IPS-18c (cell line): ENCODE results near the gene GFRA1.

ENCODE experiments used
- H3K4me3 ChIP-seq: 2 replicates; pipeline ENCODE4 v1.7.0; 2013; ENCODE audit warnings: low read depth, mild to moderate bottlenecking, low read length, moderate library complexity; ENCODE audit not compliant: insufficient read depth
- H3K9me3 ChIP-seq: one replicate; pipeline ENCODE4 v1.6.1; 2013; ENCODE audit warnings: mild to moderate bottlenecking, low read length, moderate library complexity; ENCODE audit not compliant: control insufficient read depth, insufficient read depth

GFRA1 gene

DNA sequence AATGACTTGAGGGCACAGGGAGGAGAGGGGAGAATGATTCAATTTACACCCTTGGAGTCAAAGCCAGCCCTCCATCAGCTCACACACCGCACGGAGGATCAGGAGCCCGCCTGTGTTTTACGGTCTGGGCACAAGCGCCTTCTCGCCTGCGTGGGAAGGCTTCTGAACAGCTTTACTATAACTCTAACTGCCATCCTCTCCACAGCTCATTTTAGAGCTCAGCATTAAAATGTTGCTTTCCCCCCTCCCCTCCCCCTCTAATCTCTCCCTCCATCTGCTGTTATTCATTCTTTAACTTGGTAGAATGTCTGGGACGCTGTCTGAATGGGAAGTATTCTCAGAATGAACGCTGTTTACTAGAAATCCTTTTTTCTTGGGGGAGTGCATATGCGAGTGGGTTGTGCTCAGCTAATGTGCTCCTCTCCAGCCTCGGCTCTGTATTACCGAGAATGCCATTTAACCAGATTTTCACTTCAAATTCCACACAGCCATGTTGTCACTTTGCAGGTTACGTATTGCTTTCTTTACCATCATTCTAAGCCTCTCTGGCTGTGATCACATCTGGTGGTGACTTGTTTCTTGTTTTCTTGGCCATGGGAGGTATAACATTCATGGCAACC lies 140.1 kb downstream of the GFRA1 start:
- H3K9me3 ChIP-seq: no peaks in the 10 kb centered on the region
- no peak overlapping the region for H3K4me3 ChIP-seq

DNA sequence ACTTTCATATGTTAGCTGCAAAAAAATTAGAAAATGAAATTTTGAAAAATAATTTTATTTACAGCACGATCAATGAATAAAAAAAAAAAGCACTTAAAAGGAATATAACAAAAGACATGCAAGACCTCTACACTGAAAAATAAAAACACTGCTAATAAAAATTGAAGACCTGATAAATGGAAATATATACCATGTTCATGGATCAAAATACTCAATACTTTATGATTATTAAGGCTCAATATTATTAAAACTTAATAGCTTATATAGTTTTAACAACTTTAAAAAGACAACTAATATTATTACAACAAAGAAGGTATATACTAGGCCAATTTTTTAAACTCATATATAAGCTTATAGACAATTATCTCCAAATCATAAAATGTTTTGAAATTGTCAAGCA lies 143.0 kb downstream of the GFRA1 start:
- no peak overlapping the region for H3K4me3 ChIP-seq
- no peaks in the 10 kb centered on the region for H3K9me3 ChIP-seq

DNA sequence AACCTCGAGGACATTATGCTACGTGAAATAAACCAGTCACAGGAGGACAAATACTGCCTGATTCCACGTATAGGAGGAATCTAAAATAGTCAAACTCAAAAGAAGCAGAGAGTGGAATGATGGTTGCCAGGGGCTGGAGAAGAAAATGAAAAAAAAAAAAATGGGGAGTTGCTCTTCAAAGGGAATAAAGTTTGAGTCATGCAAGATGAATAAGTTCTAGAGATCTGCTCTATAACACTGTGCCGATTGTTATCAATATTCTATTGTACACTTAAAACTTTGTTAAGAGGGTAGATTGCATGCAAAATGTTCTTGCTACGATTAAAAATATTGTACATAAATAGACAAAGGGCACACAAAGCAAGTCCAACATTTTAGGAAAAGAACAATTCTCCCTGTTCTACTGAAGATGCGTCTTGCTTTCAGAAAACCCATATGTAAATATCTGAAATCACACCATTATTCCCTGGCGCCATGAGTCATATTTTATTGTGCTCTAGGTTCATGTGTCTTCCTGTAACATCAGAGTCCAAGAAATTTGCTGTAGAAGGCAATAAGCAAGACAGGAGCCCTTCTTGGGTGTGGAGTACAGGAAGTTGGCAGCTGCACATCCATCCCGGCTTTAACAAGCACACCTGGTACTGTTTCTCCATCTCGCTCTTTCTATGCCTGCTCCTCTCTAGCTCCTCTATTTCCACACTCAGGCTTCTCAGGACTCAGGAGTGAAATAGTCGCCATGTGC lies 145.9 kb downstream of the GFRA1 start:
- no peaks in the 10 kb centered on the region for H3K9me3 ChIP-seq
- no peak overlapping the region for H3K4me3 ChIP-seq

DNA sequence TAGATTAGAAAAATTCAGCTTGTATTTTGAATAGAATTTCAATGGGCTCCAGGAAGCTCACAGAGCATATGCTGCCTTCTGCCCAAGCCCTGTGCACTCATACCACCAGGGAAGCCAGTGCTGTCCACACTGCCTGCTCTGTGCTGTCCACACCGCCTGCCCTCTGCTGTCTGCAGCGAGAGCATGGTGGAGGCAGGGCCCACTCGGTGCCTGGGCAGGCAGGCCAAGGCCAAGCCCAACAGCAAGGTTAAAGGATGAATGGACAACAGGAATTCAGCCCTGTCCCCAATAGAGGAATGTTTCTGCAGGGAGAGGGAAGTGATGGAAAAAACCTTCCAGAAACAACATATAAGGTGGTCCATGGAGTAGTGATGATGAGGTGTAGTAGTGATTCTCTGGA lies 146.8 kb downstream of the GFRA1 start:
- H3K9me3 ChIP-seq: no peaks in the 10 kb centered on the region
- H3K4me3 ChIP-seq: no peak overlapping the region

DNA sequence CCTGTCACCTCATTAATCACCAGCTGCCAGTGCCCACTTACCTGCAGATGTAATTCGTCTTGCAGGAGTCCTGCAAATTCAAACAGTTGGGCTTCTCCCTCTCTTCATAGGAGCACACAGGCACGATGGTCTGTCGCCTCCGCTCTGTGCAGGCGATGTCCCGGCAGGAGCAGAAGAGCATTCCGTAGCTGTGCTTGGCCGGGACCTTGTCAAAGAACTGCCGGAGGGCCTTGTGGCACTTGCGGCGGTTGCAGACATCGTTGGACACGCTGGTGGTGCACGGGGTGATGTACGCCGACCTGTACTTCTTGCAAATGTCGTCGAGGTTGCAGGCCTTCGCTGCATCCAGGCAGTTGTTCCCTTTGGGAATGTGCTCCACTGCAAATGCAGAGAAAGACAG lies 147.8 kb downstream of the GFRA1 start:
- no peak overlapping the region for H3K4me3 ChIP-seq
- H3K9me3 ChIP-seq: no peaks in the 10 kb centered on the region

DNA sequence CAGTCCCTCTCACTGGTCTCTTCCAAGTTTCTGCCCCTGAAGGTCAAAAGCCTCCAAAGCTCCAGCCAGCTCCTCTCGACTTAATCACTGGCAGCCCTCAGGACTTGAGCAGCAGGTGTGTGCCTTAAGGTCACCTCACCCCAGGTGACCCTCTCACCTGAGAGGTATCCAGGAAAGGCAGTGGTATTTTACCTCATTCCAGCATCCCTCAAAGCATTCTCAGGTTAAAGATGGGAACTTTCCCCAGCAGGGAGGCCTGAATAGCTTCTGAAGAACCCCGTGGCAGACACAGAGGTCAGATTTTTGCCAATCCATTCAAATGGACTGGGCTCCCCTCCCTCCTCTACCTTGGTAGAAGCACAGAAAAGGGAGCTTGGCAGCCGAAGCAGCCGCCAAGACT lies 148.2 kb downstream of the GFRA1 start:
- Histone ChIP-seq H3K9me3 (no peaks in the 10 kb centered on the region), H3K4me3 (no peak overlapping the region)

DNA sequence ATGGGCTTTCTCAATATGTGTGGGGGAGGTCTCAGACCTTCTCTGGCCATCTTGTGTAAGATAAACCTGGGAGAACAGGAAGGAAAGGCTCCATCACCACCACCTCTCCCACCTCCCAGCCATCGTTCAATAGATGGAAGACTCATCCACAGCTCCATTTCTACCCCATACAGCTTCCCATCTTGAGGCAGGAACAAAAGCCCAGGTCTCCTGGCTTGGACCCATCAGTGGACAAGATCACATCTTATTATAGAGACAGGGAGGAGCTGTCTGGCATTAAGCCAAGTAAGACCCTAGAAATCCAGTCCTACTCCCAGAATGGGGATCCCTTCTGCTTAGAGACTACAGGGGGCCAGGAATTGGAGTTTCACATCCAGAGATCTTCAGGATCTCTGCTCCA lies 150.3 kb downstream of the GFRA1 start:
- Histone ChIP-seq H3K9me3 (no peaks in the 10 kb centered on the region), H3K4me3 (no peak overlapping the region)

DNA sequence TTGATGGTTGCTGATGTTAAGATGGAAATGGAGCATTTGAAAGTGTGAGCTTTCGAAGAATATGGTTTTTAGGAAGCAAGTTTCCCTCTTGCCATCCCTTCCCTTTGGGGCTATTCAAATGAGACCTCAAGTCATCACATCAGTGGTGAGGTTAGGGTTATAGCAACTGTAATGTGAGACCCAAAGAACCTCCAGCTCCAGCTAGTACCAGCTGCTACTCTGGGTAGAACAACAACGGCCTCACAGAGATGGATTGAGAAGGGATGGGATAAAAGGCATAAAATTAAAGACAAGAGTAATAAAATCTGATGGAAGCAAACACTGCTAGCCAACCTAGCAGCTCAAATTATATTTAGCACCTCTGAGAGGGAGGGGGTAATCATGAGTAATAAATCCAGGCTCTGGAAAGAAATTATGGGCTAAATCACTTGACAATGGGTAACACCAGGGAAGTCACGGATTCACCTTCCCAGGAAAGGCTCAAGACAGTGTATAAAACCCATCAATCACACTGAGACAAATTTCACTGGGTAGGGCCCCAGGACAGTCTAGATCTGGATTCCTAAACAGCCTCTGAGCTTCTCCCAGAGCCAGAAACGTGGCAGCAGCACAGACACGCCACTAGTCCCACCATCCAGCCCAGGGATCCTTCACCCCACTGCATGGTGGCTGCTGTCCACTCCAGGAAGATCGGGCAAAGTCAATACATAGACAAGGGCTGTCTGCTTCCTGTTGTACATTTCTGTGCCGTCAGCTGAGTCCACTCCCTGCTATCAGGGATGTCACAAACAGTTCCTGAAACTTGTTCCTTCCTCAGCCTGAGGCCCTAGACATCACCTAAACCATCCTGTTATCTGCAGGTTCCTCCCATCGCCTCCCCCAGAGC lies 151.1 kb downstream of the GFRA1 start:
- H3K4me3 ChIP-seq: no peak overlapping the region
- H3K9me3 ChIP-seq: no peaks in the 10 kb centered on the region

DNA sequence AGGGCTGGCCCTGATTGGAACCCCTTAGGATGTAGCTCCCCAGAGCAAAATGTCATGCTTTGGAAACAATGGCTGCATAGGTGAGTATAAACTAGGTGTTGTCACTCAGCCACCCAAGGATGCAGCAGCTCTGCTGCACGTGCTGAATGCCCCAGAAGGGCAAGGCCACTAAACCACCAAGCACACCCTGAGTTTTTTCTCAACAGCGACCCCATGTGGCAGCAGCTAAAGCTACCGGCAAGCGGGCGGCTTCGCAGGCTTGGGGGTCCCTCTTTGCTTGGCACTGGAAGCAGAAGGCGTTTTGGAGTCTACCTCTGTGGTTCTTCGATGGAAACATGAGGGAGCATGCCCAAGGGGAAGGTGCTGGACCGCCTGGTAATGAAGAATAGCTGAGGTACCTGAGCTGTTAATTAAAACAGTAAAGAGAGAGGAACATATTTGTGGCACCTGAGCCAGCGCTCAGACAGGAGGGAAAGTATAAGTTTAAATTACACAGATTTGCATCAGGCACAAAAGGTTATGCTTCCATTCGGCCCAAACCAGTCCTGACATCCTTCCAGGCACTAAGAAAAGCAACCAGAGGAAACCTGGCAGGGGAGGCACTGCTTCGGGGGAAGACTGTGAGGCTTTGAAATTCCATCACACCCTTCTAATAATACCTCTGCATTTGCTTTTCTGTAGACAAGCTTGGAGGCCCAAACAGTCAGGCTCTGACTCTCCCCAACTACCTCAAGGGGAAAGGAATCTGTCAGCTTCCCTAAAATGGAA lies 152.1 kb downstream of the GFRA1 start:
- no peaks in the 10 kb centered on the region for H3K9me3 ChIP-seq
- H3K4me3 ChIP-seq: no peak overlapping the region

DNA sequence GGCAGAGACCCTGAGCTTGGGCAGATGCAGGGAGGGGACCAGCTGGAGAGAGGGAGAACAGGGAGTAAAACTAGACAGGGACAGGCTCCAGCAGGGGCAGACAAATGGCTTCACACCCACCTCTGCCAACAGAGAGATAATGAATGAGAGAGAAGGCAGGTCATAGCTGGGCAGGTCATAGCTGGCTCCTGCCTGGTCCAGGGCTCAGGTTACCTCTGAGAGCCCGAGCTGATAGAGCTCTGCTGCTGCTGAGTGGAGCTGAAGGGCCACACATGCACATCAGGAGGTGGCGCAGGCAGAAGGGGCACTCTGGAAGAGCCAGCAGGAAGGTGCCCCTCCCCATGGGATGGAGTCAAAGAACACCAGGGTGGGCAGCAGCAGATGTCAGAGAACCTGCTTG lies 154.2 kb downstream of the GFRA1 start:
- H3K9me3 ChIP-seq: no peaks in the 10 kb centered on the region
- H3K4me3 ChIP-seq: no peak overlapping the region

DNA sequence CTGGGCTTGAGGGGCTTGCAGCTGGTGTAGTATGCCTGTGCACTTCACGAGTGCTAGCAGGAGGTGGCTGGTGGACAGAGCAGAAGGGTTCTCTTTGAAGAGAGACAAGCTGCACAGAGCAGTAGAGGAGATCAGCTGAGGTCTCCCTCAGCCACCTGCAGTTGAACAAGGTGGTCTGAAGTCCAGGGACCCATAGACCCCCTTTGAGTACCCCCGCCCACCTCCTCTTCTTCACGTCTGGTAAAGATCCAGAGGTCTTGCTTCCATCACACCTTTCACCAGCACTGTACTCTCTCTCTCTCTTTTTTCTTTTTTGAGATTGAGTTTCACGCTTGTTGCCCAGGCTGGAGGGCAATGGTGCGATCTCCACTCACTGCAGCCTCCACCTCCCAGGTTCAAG lies 157.2 kb downstream of the GFRA1 start:
- H3K4me3 ChIP-seq: no peak overlapping the region

DNA sequence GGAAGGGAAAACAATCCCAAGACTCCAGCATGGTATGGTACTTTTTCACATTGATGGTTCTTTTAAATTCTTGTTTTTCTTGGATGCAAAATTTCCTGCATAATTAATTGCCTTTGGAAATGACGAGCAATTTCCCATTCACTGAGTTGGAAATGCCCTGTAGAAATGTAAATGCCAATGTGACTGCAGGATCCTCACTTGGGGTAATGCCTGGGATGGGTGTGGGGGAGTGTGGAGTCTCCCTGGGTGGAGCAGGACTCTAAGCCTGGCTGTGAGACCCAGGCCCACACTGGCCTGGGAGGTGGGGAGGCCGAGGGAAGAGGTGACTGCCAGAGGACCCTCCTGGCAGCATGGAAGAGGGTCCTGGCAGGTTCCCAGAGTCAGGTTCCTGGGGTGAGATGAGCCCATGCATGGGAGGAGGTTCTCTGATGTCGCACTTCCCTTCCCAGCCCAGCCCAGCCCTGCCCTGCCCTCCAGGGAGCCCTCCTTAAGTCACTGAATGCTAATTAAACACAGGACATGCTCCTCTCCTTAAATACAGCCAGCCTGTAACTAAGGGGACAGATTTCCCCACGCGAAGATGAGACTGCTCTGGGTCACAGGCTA lies 157.9 kb downstream of the GFRA1 start:
- Histone ChIP-seq H3K9me3 (no peaks in the 10 kb centered on the region), H3K4me3 (no peak overlapping the region)

More for the DNA sequence above, 157.2 kb downstream of the GFRA1 start:
- no peaks in the 10 kb centered on the region for H3K9me3 ChIP-seq

DNA sequence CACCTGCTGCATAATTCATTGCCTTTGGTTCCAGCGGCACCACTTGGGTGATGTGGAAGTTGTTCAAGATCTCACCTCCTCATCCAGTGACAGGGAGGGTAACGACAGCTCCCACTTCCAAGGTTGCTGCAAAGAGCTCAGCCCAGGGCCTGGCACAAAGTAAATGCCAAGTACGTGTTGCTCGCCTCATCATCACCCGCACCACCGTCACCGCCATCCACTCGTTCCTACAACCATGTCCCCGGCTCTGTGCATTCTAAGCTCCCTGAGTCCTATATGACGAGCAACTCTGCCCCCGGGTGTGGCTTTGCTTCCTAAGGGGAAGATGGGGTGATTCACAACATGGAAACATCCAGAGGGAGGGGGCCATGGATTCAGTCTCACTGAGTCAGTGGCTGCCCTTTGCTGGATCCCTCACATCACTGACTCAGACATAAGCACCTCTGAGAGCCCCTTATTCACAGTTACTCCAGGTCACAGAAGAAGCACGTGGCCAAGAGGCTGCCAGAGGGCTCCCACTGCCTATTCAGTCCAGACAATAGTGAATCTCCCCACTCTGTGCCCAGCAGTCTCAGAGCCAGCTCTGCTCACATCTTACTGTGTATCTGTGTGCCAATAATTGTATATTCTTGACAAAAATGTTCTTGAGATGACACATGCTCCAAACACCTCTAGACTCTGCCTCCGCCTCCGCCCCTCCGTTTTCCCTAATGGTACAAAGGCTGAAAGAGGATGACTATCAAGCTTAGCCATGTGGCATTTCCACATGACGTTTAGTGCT lies 159.1 kb downstream of the GFRA1 start:
- no peak overlapping the region for H3K4me3 ChIP-seq
- no peaks in the 10 kb centered on the region for H3K9me3 ChIP-seq

DNA sequence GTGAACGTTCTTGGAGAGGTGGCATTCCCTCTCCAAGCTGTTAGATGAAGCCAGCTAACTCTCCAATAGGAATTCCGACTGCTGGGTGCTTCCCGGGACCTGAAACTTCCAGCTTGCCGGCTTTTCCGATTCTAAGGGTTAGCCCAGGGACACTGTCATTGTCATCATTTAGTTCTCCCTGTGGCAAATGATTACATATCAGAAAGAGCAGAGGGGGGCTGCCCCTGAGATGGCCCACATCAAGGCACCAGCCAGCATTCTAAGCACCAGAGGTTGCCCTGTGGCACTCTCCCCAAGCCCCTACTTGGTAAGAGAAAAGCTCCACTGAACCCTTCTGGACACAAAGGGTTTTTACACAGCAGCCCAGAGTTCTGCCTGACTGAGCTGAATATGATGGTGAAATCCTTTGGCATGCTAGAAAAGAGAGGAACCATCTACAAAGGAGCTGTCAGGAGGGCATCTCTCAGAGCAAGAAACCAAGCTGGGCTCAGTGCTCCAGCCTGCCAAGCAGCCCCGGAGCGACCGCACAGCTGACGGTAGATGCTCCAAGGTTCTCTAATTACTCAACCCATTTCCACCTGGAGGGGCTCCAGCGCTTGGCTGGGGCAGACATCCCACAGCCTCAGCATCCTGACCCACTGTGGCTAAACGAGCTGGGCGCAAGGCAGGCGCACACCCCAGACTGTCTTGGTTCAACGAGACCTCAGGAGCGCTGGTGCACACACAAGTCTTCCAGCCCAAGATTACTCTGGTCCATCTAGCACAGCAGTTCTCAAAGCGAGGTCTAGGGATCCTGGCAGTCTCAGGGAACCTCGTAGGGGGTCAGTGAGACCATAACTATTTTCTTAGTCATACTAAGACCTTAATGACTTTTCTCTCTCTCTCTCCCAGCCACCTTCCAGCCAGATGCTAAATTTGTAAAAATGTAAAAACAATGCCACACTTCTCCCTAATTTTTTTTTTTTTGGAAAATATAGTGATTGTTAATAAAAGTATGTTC lies 160.5 kb downstream of the GFRA1 start:
- Histone ChIP-seq H3K4me3 (no peak overlapping the region), H3K9me3 (no peaks in the 10 kb centered on the region)

DNA sequence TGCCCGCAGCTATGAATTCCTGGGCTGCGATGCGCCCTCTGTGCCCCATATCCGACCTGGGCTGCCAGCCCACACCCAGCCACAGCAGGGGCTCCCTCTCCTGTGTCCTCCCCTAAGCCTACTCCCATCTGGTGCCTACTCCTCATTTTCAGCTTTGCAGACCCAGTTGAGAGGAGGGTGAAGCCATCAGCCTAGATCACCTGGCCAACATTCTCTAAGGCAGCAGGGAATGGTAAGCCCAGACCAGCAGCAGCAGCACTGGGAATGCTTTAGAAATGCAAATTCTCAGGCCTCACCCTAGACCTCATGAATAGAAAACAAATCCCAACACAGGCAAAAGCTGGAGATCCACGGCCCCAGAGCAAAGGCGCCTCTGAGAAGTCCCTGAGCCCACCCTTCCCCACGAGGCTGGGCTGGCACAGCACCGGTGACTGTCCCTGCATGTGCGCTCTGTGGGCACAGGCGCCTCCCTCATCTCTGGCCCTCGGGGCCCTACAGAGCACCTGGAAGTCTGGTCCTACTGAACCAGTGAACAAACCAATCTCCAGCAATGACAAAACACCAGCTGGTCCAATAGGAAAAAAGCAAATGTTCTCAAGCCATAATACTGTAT lies 161.4 kb downstream of the GFRA1 start:
- no peaks in the 10 kb centered on the region for H3K9me3 ChIP-seq
- H3K4me3 ChIP-seq: peak overlapping the region; percentile 15; the same call in 1 of the 2 replicates
